Measurements from ENCODE around the gene LHPP.

DNA sequence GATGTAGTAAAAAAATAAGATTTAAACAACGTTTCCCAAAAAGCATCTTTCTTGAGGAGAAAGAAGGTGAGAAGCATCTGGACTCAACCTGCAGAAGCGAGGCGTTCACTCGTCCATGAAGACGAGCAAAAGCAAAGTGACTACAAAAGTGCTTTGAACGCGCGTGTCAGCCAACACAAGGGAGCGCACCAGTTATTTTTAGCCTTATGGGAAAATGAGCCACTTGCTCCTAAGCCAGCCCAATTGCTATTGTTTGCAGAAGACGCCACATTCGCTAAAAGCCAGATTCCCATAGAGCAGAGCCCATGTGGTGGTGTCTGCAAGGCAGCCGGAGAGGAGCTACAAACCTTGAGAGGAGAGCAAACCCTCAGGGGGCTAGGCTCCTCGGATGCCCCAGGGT, 160.0 kb downstream of the LHPP start:
- TF ChIP-seq, protein P1, sequence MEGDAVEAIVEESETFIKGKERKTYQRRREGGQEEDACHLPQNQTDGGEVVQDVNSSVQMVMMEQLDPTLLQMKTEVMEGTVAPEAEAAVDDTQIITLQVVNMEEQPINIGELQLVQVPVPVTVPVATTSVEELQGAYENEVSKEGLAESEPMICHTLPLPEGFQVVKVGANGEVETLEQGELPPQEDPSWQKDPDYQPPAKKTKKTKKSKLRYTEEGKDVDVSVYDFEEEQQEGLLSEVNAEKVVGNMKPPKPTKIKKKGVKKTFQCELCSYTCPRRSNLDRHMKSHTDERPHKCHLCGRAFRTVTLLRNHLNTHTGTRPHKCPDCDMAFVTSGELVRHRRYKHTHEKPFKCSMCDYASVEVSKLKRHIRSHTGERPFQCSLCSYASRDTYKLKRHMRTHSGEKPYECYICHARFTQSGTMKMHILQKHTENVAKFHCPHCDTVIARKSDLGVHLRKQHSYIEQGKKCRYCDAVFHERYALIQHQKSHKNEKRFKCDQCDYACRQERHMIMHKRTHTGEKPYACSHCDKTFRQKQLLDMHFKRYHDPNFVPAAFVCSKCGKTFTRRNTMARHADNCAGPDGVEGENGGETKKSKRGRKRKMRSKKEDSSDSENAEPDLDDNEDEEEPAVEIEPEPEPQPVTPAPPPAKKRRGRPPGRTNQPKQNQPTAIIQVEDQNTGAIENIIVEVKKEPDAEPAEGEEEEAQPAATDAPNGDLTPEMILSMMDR (IDR thresholded peaks at IDR 0.05), result peak in 1 of 4 experiments; percentile 22
- TF ChIP-seq EP300 (IDR thresholded peaks at IDR 0.05), result no peak
